DND-41 (cell line): ENCODE data around the gene EFHC1.
A peak's percentile ranks its signal among the peaks of the same experiment; 100 is the strongest.

Source experiments
- ATAC-seq: fragments of 200-7000 bp; cut with Tn5 transposase; 3 replicates; pipeline ENCODE4 v1.9.1; 2021; ENCODE audit warnings: low read depth; ENCODE audit not compliant: insufficient read depth
- DNase-seq: peaks from one replicate; pipeline ENCODE4 v3.0.0-alpha.2; 2020
- H2AFZ ChIP-seq: 2 replicates; pipeline ENCODE4 v1.6.0; 2012; ENCODE audit warnings: low read depth, low read length
- H3K27ac ChIP-seq: 2 replicates; pipeline ENCODE4 v1.5.1; 2012; ENCODE audit warnings: low read length, inconsistent platforms
- H3K27me3 ChIP-seq: fragments of 200-600 bp; sonication (generic); 2 replicates; pipeline ENCODE4 v1.6.0; 2012; ENCODE audit warnings: low read length, mild to moderate bottlenecking, inconsistent platforms; ENCODE audit not compliant: insufficient read depth, poor library complexity
- H3K36me3 ChIP-seq: 2 replicates; pipeline ENCODE4 v1.5.1; 2012; ENCODE audit warnings: low read length, inconsistent platforms; ENCODE audit not compliant: insufficient read depth
- H3K4me1 ChIP-seq: 2 replicates; pipeline ENCODE4 v1.5.1; 2012; ENCODE audit warnings: mild to moderate bottlenecking, low read length; ENCODE audit not compliant: insufficient read depth
- H3K4me2 ChIP-seq: 2 replicates; pipeline ENCODE4 v1.6.0; 2012; ENCODE audit warnings: mild to moderate bottlenecking, moderate library complexity, low read length, inconsistent platforms; ENCODE audit not compliant: insufficient read depth
- H3K4me3 ChIP-seq, 2 experiments: fragments of 200-600 bp in 1 of 2; shearing (Covaris generic) in 1 of 2; 2 replicates each; pipeline ENCODE4 v1.5.1; 2012 to 2016; ENCODE audit warnings: inconsistent platforms in 2 of 2, low read length in 2 of 2, mild to moderate bottlenecking in 2 of 2, low read depth in 1 of 2, moderate library complexity in 1 of 2
- H3K79me2 ChIP-seq: 2 replicates; pipeline ENCODE4 v1.6.0; 2012; ENCODE audit warnings: low read length, inconsistent platforms; ENCODE audit not compliant: insufficient read depth
- H3K9ac ChIP-seq: 2 replicates; pipeline ENCODE4 v1.6.0; 2012; ENCODE audit warnings: low read depth, mild to moderate bottlenecking, inconsistent platforms, low read length, moderate library complexity
- H3K9me3 ChIP-seq: 2 replicates; pipeline ENCODE4 v1.5.1; 2012; ENCODE audit warnings: low read length, moderate library complexity, mild to moderate bottlenecking, inconsistent platforms; ENCODE audit not compliant: insufficient read depth, severe bottlenecking
- H4K20me1 ChIP-seq: 2 replicates; pipeline ENCODE4 v1.6.0; 2012; ENCODE audit warnings: low read length; ENCODE audit not compliant: insufficient read depth
- CTCF ChIP-seq: IDR thresholded peaks from 2 replicates; pipeline ENCODE4 v1.5.1; 2012; ENCODE audit warnings: borderline replicate concordance, low read length, moderate library complexity, mild to moderate bottlenecking; ENCODE audit not compliant: poor library complexity, severe bottlenecking; ENCODE audit errors: extremely low read depth
- EZH2 ChIP-seq: IDR thresholded peaks from 3 replicates; pipeline ENCODE4 v1.6.1; 2012; ENCODE audit warnings: borderline replicate concordance, low read depth, mild to moderate bottlenecking, moderate library complexity, low read length, inconsistent platforms; ENCODE audit not compliant: severe bottlenecking

EFHC1 gene

GRCh38 chr6:52502306-52503029 lies 82.3 kb downstream of the EFHC1 start:
- Histone ChIP-seq H3K9ac (no peak overlapping the region), H3K4me2 (no peak overlapping the region), H3K4me1 (no peaks in the 10 kb centered on the region), H3K27me3 (no peaks in the 10 kb centered on the region), H3K4me3 (no peak overlapping the region), H3K27ac (no peak overlapping the region), H2AFZ (no peak overlapping the region), H4K20me1 (no peaks in the 10 kb centered on the region), H3K9me3 (no peaks in the 10 kb centered on the region), H3K36me3 (peaks cover 44% of the 10 kb centered on the region), H3K79me2 (no peaks in the 10 kb centered on the region)
- ATAC-seq (no peak), DNase-seq (no peak)
- TF ChIP-seq EZH2 (no peak), CTCF (no peak)

DNA sequence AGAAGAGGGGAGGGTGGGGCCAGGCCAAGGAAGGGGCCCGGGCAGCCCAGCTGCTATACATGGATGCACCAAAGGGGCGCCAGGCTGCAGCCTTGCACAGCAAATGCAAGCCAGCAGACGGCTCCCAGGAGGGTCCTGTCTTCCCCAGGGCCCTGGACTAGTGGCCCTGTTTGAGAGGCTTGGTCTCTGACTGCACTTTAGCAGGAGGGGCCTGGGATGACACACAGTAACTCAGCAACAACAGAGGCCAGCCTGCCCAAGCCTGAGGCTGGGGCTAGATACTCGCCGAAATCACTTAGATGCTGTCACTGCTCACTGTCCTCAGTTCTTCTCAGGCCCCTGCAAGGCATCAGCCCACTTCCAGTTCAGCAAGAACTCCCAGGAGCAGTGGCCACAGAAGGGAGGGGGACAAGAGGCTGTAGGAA lies 83.2 kb downstream of the EFHC1 start:
- TF ChIP-seq EZH2 (no peak), CTCF (no peak)
- H3K4me3 ChIP-seq, result no peak overlapping the region
- no peaks in the 10 kb centered on the region for H3K4me1 ChIP-seq
- H3K79me2 ChIP-seq, result no peaks in the 10 kb centered on the region
- H3K9me3 ChIP-seq, result no peaks in the 10 kb centered on the region
- DNase-seq (no peak), ATAC-seq (peak; percentile 20; the same call in 1 of the 3 replicates)
- no peak overlapping the region for H2AFZ ChIP-seq
- no peak overlapping the region for H3K27ac ChIP-seq
- H3K36me3 ChIP-seq, result peaks cover 52% of the 10 kb centered on the region
- H3K27me3 ChIP-seq, result no peaks in the 10 kb centered on the region
- no peak overlapping the region for H3K4me2 ChIP-seq
- H4K20me1 ChIP-seq, result no peaks in the 10 kb centered on the region
- no peak overlapping the region for H3K9ac ChIP-seq

GRCh38 chr6:52503851-52504781 lies 84.0 kb downstream of the EFHC1 start:
- Histone ChIP-seq H2AFZ (no peak overlapping the region), H3K4me3 (no peak overlapping the region), H3K79me2 (no peaks in the 10 kb centered on the region), H3K27me3 (no peaks in the 10 kb centered on the region), H4K20me1 (no peaks in the 10 kb centered on the region), H3K9me3 (no peaks in the 10 kb centered on the region), H3K4me1 (no peaks in the 10 kb centered on the region), H3K27ac (no peak overlapping the region), H3K36me3 (peaks cover 58% of the 10 kb centered on the region), H3K9ac (no peak overlapping the region), H3K4me2 (no peak overlapping the region)
- DNase-seq, result no peak
- ATAC-seq, result peak; percentile 41; the same call in 1 of the 3 replicates
- no peak for TF ChIP-seq CTCF
- TF ChIP-seq EZH2, result no peak
